K562 (cell line): ENCODE results near the gene NDRG3. TPM values are rescaled to one million over a fixed set of nuclear protein-coding genes. Genes with fewer than 3 reads are reported as not detected.

ENCODE experiments used
- ARID3A ChIP-seq: IDR thresholded peaks from 2 replicates; pipeline ENCODE4 v1.6.1; 2012; ENCODE audit warnings: low read depth, low read length, improper control_type of control experiment, borderline replicate concordance
- CBX1 ChIP-seq: sonication (generic); IDR thresholded peaks from 2 replicates; pipeline ENCODE4 v1.6.1; 2016; ENCODE audit warnings: antibody characterized with exemption, low read depth, mild to moderate bottlenecking
- CHD1 ChIP-seq: fragments of 200-600 bp; sonication (generic); IDR thresholded peaks from one replicate; pipeline ENCODE4 v1.6.1; 2012; ENCODE audit warnings: mild to moderate bottlenecking, moderate library complexity, low read length, inconsistent platforms
- DEAF1 ChIP-seq: fragments of 450-650 bp; formaldehyde crosslinking; IDR thresholded peaks from 2 replicates; pipeline ENCODE4 v1.4.0; 2020; ENCODE audit warnings: mild to moderate bottlenecking, moderate library complexity
- GTF2A2 ChIP-seq: IDR thresholded peaks from 2 replicates; pipeline ENCODE4 v1.6.1; 2016; ENCODE audit warnings: mild to moderate bottlenecking, missing genetic modification characterization, missing compliant biosample characterization
- MNT ChIP-seq, 2 experiments: fragments of 450-650 bp; conservative IDR thresholded peaks; 2 replicates each; pipeline ENCODE4 v1.6.1; 2017; ENCODE audit warnings: mild to moderate bottlenecking in 2 of 2, moderate library complexity in 2 of 2
- MTA2 ChIP-seq: fragments of 450-650 bp; IDR thresholded peaks from 2 replicates; pipeline ENCODE4 v1.6.1; 2016; ENCODE audit warnings: low read depth
- RAD21 ChIP-seq, 2 experiments: fragments of 250-450 bp in 1 of 2; fragments of 450-650 bp in 1 of 2; sonication (Bioruptor Pico) in 1 of 2; formaldehyde crosslinking in 1 of 2; IDR thresholded peaks in 1 of 2; conservative IDR thresholded peaks in 1 of 2; 2 replicates each; pipeline versions ENCODE4 v1.4.0 to v1.8.0; 2020 to 2022; ENCODE audit warnings: mild to moderate bottlenecking in 2 of 2, moderate library complexity in 1 of 2
- WHSC1 ChIP-seq: IDR thresholded peaks from one replicate; pipeline ENCODE4 v1.6.1; 2012; ENCODE audit warnings: low read length, control low read depth, inconsistent platforms
- ZBTB34 ChIP-seq: fragments of 250-450 bp; sonication (Bioruptor Pico); IDR thresholded peaks from 2 replicates; pipeline ENCODE4 v1.8.0; 2021; ENCODE audit warnings: mild to moderate bottlenecking, moderate library complexity
- ZNF134 ChIP-seq: fragments of 250-450 bp; sonication (Bioruptor Pico); conservative IDR thresholded peaks from 2 replicates; pipeline ENCODE4 v1.4.0; 2020
- ZNF561 ChIP-seq: fragments of 450-650 bp; formaldehyde crosslinking; conservative IDR thresholded peaks from 2 replicates; pipeline ENCODE4 v1.4.0; 2020; ENCODE audit warnings: mild to moderate bottlenecking, moderate library complexity
- ZNF639 ChIP-seq, 2 experiments: fragments of 200-800 bp in 1 of 2; sonication (Bioruptor generic) in 1 of 2; sonication (generic) in 1 of 2; formaldehyde crosslinking in 1 of 2; IDR thresholded peaks in 1 of 2; conservative IDR thresholded peaks in 1 of 2; 2 replicates each; pipeline versions ENCODE4 v1.5.0 to v1.6.1; 2016 to 2020; ENCODE audit warnings: missing compliant biosample characterization in 1 of 2, missing genetic modification characterization in 1 of 2, missing genetic modification reagents in 1 of 2
- polyA plus RNA-seq, 8 experiments: library from polyadenylated mRNA; depleted of rRNA in 4 of 8; stranded (reverse) in 5 of 8; unstranded in 3 of 8; fragments of >200 nt; fragmentation: Nextera tagmentation in 2 of 8; fragmentation: Illumina TruSeq in 1 of 8; extraction: Ambion mirVana in 2 of 8; extraction: Trizol in 1 of 8; gene quantifications; 2 replicates each; pipeline versions ENCODE4 v1.2.1 to v1.2.3, GENCODE V29; 2011 to 2014; ENCODE audit warnings: inconsistent platforms in 1 of 8, missing spikeins in 1 of 8
- total RNA-seq, 7 experiments: library from RNA; depleted of rRNA in 6 of 7; stranded (reverse); fragments of >200 nt in 6 of 7; fragmentation: Illumina TruSeq in 2 of 7; extraction: Trizol in 2 of 7; gene quantifications; 2 replicates each; pipeline versions ENCODE4 v1.2.1 to v1.2.3, GENCODE V29; 2011 to 2021; ENCODE audit warnings: low replicate concordance in 1 of 7

Gene NDRG3
- total and polyA plus RNA-seq, 9 of the 15 experiments (the other 6 are each of a cell fraction or from before 2014, with no cell fraction given) = 14.6 to 39.4 (median 24.4) TPM

- TF ChIP-seq DEAF1 (CRISPR knock-in tag) (peak; percentile 53; the same call in 1 of the 2 replicates), ZBTB34 (CRISPR knock-in tag) (no peak), ZNF639 (CRISPR knock-in tag; conservative IDR thresholded peaks at IDR 0.05 in 1 of 2, IDR thresholded peaks at IDR 0.05 in 1 of 2) (no peak), ARID3A (no peak), MNT (conservative IDR thresholded peaks at IDR 0.05) (no peak), GTF2A2 (tag) (no peak), WHSC1 (no peak), ZNF561 (no peak), ZNF134 (CRISPR knock-in tag) (no peak), RAD21 (CRISPR knock-in tag; conservative IDR thresholded peaks at IDR 0.05 in 1 of 2, IDR thresholded peaks at IDR 0.05 in 1 of 2) (peak; percentile 57 to 76), CHD1 (no peak), CBX1 (no peak), MTA2 (no peak)
Measured at GRCh38 chr20:36754656-36755222, 8.8 kb upstream of the NDRG3 start (continued).
